Measurements from ENCODE around the gene ARID1B.
A peak's percentile ranks its signal among the peaks of the same experiment; 100 is the strongest.

ARID1B gene

DNA sequence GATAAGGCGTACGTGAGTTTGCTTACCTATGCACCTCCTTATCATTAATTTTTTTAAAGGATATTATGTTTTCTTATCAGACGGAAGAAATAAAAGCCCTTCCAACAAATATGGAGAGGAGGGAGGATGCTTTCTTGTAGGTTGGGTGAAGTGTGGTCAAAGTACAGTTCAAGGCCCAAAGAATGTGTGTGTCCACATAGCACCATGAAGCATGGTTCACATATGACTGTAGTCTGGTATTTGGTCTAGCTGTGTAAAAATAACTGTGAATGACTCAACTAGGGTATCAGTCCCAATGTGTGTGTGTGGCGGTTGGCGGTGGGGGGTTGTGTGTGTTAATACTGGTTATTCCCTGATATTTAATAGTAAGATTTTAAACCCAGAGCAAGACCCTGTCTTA lies 333.4 kb downstream of the ARID1B start:
- no peak for ATAC-seq

DNA sequence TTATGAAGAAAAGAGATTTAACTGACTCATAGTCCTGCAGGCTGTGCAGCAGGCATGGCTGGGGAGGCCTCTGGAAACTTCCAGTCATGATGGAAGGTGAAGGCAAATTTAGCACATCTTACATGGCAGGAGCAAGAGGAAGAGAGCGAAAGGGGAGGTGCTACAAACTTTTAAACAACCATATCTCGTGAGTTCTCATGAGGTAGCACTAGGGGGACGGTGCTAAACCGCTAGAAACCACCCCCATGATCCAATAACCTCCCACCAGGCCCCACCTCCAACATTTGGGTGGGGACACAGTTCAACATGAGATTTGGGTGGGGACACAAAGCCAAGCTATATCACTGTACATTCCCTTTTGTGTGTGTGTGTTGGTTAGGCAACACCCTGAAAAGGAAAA lies 336.2 kb downstream of the ARID1B start:
- no peak for ATAC-seq

- no peak for ATAC-seq
These were observed 339.2 kb downstream of the ARID1B start for GRCh38 chr6:157116426-157116825.

- ATAC-seq: no peak
These were observed 340.4 kb downstream of the ARID1B start for GRCh38 chr6:157117431-157118095.

DNA sequence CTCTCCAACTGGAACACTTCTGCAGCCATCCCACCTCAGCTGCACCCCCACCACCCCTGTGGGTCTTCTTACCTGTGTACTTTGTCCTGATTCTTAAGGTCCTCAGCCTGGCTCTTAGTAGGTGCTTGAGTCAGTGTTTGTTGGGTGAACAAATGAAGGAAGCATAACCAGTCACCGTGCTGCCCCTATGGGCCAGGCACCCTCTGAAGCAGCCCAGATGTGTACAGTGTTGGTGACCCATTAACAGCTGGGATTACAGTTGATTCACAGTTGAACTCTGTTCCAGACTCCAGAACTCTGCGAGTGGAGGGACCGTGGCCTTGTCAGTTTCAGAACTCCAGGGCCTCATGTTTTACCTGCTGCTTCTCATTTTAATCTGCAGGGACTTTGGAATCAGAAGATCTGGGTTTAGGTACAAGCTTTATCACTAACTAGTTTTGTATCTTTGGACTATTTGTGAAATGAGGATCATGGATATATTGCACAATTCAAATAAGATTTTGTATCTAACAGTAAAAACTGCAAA lies 342.4 kb downstream of the ARID1B start:
- ATAC-seq: no peak

GRCh38 chr6:157120534-157121232 lies 343.5 kb downstream of the ARID1B start:
- ATAC-seq: no peak

GRCh38 chr6:157121897-157122296 lies 344.7 kb downstream of the ARID1B start:
- ATAC-seq: no peak

DNA sequence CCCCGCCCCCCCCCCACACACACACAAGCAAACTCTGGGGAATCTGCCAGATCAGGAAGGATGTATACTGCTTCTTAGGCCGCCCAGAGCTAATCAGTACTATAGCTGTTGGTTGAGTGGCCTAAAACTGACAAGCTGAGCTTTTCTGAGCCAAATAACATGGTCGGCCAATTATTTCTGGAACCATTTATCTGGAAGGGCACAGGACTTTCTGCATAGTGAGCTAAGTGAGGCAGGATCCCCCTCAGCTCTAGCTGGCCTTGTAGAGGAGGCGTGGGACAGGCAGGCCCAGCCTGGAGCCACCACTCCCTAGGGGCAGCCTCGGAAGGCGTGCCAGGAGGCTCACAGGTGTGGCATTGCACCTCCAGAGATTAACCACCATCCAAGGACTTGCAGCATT lies 346.1 kb downstream of the ARID1B start:
- ATAC-seq: no peak

DNA sequence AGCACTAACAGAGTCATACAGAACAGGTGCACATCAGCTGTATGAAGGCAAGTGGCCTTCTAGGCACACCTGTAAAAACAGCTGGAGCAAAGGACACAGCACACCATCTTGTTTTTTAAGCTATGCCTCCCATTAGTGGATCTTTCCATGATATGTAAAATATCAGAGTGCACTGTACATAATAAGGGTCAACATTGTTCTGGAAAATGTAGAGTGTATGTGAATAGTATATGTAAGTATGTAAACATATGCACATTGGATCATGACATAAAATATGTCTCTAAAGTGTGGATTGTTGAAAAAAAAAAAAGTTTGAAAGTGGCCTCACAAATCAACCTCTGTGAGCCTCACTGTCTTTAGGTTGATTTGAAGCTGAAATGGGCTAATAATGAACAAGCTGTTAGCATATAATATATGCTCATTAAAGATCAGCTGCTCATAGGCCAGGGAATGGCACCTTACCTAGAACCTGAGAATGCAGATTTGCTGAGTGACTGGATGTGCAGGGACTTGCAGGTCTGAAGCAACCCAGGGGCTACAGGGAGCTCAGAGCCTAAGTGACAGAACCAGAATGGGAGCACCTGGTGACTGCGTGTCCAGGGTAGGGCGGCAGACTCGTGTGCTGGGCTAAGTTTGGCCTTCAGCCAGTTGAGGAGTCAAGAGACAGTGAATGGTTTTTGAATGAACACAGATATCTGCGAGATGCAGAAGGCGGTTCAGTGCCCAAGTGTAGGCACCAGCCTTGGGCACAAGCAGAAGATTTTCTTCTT lies 347.5 kb downstream of the ARID1B start:
- no peak for ATAC-seq

DNA sequence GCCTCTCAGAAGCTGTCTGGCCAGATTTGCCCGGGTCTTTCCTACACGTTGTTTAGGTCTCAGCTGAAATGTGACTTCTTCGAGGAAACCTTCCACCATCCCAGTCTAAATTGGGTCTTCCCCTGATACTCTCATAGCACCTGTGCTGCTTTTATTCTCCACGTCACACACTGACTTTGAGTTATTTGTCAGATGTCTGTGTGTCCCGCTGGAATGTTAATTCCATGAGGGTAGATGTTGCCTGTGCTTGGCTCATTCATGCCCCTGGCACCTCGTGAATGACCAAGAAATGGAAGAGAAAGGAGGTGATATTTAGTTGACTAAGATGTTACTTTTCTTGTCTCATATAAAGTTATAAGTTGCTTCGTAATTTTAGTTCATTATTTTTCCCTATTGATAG lies 348.4 kb downstream of the ARID1B start:
- no peak for ATAC-seq

DNA sequence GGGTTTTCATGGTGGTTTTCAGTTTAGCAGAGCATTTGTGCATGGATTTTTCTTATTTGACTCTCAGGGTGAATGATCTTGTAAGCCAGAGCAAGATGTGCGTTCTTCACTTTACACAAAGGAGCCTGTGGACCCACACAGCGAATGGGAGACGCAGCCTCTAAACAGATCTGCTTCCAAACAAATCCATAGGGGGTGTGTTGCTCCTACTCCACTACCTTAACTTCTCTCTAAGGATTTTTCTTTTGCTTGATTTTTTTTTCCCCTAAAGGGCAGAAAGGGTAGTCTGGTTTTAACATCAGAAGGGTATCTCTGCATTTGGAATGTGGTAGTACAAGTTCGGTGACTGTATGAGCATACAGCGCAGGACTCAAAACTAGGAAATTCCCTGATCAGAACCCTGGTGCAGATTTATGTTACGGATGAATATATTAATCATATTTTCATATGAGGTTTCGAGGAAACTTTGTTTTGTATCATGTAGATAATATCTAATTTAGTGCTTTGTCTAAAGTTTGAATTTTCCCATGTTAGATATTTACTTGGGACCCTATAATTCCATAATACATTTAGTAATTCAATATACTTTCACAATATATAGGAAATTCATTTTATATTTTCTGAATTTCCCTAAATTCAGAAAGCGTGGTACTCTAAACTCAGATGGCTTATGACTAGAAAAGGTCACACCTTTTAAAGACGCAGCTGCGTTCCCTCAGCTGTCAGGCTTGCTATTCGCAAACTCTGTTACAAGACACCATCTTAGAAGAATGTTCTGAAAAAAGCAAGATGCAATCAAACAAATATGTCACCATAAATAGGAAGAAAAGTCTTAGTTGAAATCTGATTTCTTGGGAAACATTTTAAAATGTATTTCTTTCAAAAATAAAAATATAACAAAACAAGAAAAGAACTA lies 349.3 kb downstream of the ARID1B start:
- no peak for ATAC-seq

DNA sequence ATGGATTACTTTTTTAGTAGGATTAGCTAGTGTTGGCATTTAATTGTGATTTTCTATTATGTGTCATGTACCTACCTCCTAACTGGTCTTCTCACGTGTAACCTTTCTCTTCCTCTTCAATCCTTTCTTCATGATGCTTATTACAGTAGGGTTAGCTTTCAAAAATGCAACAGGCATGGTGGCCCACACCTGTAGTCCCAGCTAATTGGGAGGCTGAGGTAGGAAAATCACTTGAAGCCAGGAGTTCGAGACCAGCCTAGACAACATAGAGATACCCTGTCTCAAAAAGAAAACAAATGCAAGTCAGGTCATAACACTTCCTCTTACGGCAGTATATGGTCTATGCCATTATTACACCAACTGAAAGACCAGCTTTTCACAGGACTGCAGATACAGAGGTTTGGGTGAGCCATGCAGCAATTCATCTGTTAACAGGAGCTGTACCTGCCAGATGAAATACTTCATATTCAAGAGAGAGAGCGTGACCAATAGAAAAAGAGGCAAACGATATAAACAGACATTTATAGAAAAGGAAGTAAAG lies 351.1 kb downstream of the ARID1B start:
- ATAC-seq: no peak

DNA sequence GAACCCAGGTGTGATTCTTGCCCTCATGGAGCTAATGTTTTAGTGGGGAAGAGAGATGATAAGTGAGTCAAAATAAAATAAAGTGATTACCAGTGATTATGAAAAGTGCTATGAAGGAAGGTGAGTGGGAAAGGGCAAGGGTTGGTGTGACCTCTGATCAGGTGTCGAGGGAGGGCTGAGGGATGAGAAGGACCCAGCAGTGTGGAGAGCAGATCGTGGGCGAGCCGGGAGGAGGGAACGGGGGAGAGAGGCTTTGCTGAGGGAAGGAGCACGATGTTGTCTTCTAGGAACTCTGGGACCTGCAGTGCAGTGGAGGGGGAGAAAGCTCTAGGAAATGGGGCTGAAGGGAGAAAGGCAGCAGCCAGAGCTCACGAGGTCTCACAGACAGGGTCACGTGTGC lies 354.1 kb downstream of the ARID1B start:
- ATAC-seq: no peak

- ATAC-seq: no peak
These were observed 356.7 kb downstream of the ARID1B start for GRCh38 chr6:157133856-157134255.

- no peak for ATAC-seq
These were observed 357.3 kb downstream of the ARID1B start for GRCh38 chr6:157134402-157135047.

GRCh38 chr6:157135691-157136090 lies 358.5 kb downstream of the ARID1B start:
- no peak for ATAC-seq

GRCh38 chr6:157137501-157137900 lies 360.3 kb downstream of the ARID1B start:
- ATAC-seq: no peak

GRCh38 chr6:157139054-157139708 lies 362.0 kb downstream of the ARID1B start:
- ATAC-seq: no peak

DNA sequence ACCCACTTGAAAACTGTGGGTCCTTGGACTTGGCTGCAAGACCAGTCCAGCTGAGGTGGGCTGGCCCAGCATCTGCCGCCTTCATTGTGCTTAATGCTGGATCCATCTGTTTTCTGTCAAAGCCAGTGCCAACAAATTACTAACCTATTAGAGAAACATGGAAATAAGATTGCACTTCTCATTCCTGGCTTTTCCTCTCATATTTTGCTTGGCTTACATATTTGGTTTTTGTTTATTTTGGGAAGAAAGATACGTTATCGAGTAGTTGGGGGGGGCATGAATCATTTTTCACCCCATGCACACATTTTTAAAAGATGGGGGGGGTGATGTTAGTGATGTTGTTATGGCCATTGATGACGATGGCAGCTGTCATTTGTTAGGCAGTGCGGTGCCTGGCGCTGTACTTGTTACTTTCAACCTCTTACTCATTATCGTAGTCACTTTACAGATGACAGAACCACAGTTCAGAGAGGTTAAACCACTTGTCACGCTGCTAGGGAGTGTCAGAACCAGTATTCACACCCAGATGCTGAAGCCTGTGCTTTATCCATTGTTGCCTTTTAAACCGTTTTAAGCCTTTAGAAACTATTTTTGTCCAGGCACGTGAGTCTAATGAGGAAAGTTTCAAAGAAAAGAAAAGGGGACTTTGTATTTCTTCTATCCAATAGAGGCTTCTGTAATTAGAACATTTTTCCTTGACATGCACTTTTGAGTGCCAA lies 366.2 kb downstream of the ARID1B start:
- ATAC-seq: peak; percentile 86 to 91

Data from activated CD4-positive, CD25-positive, alpha-beta regulatory T cell treated with anti-CD3 and anti-CD28 coated beads, Interleukin-2, amount 50 U/mL, for 24 hours (primary cell).